ENCODE data around the gene MYO9B. TPM values are rescaled to one million over a fixed set of nuclear protein-coding genes. Genes with fewer than 3 reads are reported as not detected.
"Not testable (repeated sequence)": the region's sequence is repeated elsewhere in the genome, so short reads cannot be mapped to it uniquely, and the experiment has no call there.

MYO9B gene
- total and polyA plus RNA-seq, 2 donors: 28.2 to 103 TPM

DNA sequence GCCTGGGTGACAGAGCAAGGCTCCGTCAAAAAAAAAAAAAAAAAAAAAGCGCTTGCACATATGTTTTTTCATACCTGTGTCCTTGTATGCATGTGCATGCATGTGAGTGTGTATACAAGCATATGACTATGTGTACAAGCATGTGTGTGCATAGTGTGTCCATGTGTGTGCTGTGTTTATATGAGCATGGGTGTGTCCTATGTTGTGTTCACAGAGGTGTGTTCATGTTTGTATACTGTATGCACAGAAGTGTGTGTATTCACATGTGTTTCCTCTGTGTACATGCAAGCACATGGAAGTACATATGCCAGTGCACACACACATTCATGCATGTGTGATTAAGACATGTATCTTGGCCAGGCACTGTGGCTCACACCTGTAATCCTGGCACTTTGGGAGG is 17.1 kb downstream of the MYO9B start:
- H3K36me3 ChIP-seq (ENCODE audit: control insufficient read depth in 2 of 2, insufficient read depth in 2 of 2, low read length in 1 of 2): peaks cover 5 to 14% of the 10 kb centered on the region in 2 donors
- no peaks in the 10 kb centered on the region for H3K27me3 ChIP-seq (ENCODE audit: control insufficient read depth in 2 of 2, insufficient read depth in 1 of 2, low read length in 1 of 2)
- no peaks in the 10 kb centered on the region for H3K9me3 ChIP-seq (ENCODE audit: control insufficient read depth in 2 of 2, insufficient read depth in 1 of 2, low read length in 1 of 2)
- no peak overlapping the region for H3K27ac ChIP-seq (ENCODE audit: low read depth in 1 of 2, low read length in 1 of 2)
- no peak overlapping the region for H3K4me3 ChIP-seq (ENCODE audit: low read length in 2 of 2)
- no peak for DNase-seq (ENCODE audit: low read depth in 6 of 9, low spot score in 9 of 9)
- peaks cover 9 to 10% of the 10 kb centered on the region in 2 donors for H3K4me1 ChIP-seq (ENCODE audit: control insufficient read depth in 2 of 2, insufficient read depth in 2 of 2, low read length in 2 of 2)
- 98% methylated on average over 2 of the region's 2 CpGs for WGBS

DNA sequence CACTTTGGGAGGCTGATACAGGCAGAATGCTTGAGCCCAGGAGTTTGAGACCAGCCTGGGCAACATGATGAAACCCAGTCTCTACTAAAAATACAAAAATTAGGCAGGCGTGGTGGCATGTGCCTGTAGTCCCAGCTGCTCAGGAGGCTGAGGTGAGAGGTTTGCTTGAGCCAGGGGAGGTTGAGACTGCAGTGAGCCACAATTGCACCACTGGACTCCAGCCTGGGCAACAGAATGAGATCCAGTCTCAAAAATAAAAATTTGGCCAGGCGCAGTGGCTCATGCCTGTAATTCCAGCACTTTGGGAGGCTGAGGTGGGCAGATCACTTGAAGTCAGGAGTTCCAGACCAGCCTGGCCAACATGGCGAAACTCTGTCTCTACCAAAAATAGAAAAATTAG is 19.1 kb downstream of the MYO9B start:
- H3K4me3 ChIP-seq (ENCODE audit: low read length in 2 of 2); H3K27ac ChIP-seq (ENCODE audit: low read depth in 1 of 2, low read length in 1 of 2); H3K9me3 ChIP-seq (ENCODE audit: control insufficient read depth in 2 of 2, insufficient read depth in 1 of 2, low read length in 1 of 2); DNase-seq (ENCODE audit: low read depth in 6 of 9, low spot score in 9 of 9); H3K27me3 ChIP-seq (ENCODE audit: control insufficient read depth in 2 of 2, insufficient read depth in 1 of 2, low read length in 1 of 2): not testable (repeated sequence)
- Histone ChIP-seq H3K36me3 (ENCODE audit: control insufficient read depth in 2 of 2, insufficient read depth in 2 of 2, low read length in 1 of 2) (peaks cover 0 to 20% of the 10 kb centered on the region in 2 donors), H3K4me1 (ENCODE audit: control insufficient read depth in 2 of 2, insufficient read depth in 2 of 2, low read length in 2 of 2) (peaks cover 9 to 10% of the 10 kb centered on the region in 2 donors)
- WGBS: 98% methylated on average over 3 of the region's 3 CpGs

DNA sequence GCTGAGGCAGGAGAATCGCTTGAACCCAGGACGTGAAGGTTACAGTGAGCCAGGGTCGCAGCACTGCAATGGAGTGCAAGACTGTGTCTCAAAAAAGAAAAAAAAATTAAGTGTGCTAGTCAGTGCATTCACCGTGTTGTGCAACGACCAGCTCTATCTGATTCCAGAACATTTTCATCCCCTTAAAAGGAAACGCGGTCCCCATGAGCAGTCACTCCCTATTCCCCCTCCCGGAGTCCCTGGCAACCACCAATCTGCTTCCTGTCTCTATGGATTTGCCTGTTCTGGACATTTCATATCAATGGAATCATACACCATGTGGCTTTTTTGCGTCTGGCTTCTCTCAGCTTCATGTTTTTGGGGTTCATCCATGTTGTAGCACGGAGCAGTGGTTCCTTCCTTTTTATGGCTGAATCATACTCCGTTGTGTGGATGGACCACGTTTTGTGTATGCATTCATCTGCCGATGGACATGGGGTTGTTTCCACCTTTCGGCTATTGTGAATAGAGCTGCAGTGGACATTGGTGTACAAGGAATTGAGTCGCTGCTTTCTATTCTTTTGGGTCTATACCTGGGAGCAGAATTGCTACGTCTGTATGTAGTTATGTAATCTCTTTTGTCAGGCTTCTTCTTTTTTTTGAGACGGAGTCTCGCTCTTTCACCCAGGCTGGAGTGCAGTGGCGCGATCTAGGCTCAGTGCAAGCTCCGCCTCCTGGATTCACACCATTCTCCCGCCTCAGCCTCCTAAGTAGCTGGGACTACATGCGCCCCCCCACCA is 19.8 kb downstream of the MYO9B start:
- DNase-seq (ENCODE audit: low read depth in 6 of 9, low spot score in 9 of 9): no peak
- Histone ChIP-seq H3K9me3 (ENCODE audit: control insufficient read depth in 2 of 2, insufficient read depth in 1 of 2, low read length in 1 of 2) (no peaks in the 10 kb centered on the region), H3K27ac (ENCODE audit: low read depth in 1 of 2, low read length in 1 of 2) (no peak overlapping the region), H3K36me3 (ENCODE audit: control insufficient read depth in 2 of 2, insufficient read depth in 2 of 2, low read length in 1 of 2) (peaks cover 0 to 20% of the 10 kb centered on the region in 2 donors), H3K4me1 (ENCODE audit: control insufficient read depth in 2 of 2, insufficient read depth in 2 of 2, low read length in 2 of 2) (peaks cover 7 to 9% of the 10 kb centered on the region in 2 donors), H3K4me3 (ENCODE audit: low read length in 2 of 2) (no peak overlapping the region), H3K27me3 (ENCODE audit: control insufficient read depth in 2 of 2, insufficient read depth in 1 of 2, low read length in 1 of 2) (no peaks in the 10 kb centered on the region)
- WGBS: 97% methylated on average over 23 of the region's 23 CpGs

DNA sequence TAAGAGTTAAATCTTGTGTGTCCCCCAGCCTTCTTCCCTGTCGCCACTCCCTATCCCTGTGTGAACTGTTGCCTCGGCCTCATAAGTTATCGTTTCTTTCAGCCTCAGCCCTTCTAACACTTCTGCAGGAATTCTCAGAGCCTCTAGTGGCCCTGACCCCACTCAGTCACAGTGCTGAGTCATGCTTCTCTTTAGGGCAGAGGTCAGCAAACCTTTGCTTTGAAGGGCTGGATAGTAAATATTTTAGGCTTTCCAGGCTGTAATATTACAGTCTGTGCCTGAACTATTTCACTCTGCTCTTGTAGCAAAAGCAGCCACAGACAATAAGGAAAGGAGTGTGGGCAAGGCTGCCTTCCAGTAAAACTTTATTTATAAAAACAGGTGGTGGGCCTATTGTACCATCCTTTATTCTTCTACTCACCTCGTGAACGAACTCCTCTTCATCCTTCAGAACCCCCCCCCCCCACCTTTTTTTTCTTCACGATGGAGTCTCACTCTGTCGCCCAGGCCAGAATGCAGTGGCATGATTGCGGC is 22.1 kb downstream of the MYO9B start:
- H3K27me3 ChIP-seq (ENCODE audit: control insufficient read depth in 2 of 2, insufficient read depth in 1 of 2, low read length in 1 of 2): no peaks in the 10 kb centered on the region
- H3K4me1 ChIP-seq (ENCODE audit: control insufficient read depth in 2 of 2, insufficient read depth in 2 of 2, low read length in 2 of 2): no peaks in the 10 kb centered on the region
- H3K9me3 ChIP-seq (ENCODE audit: control insufficient read depth in 2 of 2, insufficient read depth in 1 of 2, low read length in 1 of 2): peaks cover 3 to 13% of the 10 kb centered on the region in 2 donors
- peaks cover 13 to 33% of the 10 kb centered on the region in 2 donors for H3K36me3 ChIP-seq (ENCODE audit: control insufficient read depth in 2 of 2, insufficient read depth in 2 of 2, low read length in 1 of 2)
- DNase-seq (ENCODE audit: low read depth in 6 of 9, low spot score in 9 of 9): no peak
- H3K27ac ChIP-seq (ENCODE audit: low read depth in 1 of 2, low read length in 1 of 2): no peak overlapping the region
- H3K4me3 ChIP-seq (ENCODE audit: low read length in 2 of 2): no peak overlapping the region
- WGBS: 89% methylated on average over 8 of the region's 8 CpGs

DNA sequence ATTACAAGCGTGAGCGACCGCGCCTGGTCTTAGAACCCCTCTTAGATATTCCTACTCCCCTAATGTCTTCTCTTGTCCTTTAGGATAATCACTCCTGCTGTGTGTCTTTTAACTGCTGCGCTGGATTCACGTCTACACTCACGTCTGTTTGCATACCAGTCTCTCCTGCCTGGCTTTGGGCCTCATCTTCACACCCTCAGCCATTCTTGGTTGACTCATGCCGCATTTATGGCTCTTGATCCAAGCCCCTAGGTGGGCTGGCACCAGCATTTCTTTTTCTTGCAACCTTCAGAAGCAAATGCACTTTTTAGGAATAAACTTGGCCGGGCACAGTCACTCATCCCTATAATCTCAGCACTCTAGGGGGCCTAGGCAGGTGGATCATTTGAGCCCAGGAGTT is 22.7 kb downstream of the MYO9B start:
- no peak for DNase-seq (ENCODE audit: low read depth in 6 of 9, low spot score in 9 of 9)
- 98% methylated on average over 9 of the region's 9 CpGs for WGBS
- Histone ChIP-seq H3K36me3 (ENCODE audit: control insufficient read depth in 2 of 2, insufficient read depth in 2 of 2, low read length in 1 of 2) (peaks cover 19 to 40% of the 10 kb centered on the region in 2 donors), H3K4me1 (ENCODE audit: control insufficient read depth in 2 of 2, insufficient read depth in 2 of 2, low read length in 2 of 2) (no peaks in the 10 kb centered on the region), H3K27ac (ENCODE audit: low read depth in 1 of 2, low read length in 1 of 2) (no peak overlapping the region), H3K9me3 (ENCODE audit: control insufficient read depth in 2 of 2, insufficient read depth in 1 of 2, low read length in 1 of 2) (peaks cover 3 to 20% of the 10 kb centered on the region in 2 donors), H3K27me3 (ENCODE audit: control insufficient read depth in 2 of 2, insufficient read depth in 1 of 2, low read length in 1 of 2) (no peaks in the 10 kb centered on the region), H3K4me3 (ENCODE audit: low read length in 2 of 2) (no peak overlapping the region)

DNA sequence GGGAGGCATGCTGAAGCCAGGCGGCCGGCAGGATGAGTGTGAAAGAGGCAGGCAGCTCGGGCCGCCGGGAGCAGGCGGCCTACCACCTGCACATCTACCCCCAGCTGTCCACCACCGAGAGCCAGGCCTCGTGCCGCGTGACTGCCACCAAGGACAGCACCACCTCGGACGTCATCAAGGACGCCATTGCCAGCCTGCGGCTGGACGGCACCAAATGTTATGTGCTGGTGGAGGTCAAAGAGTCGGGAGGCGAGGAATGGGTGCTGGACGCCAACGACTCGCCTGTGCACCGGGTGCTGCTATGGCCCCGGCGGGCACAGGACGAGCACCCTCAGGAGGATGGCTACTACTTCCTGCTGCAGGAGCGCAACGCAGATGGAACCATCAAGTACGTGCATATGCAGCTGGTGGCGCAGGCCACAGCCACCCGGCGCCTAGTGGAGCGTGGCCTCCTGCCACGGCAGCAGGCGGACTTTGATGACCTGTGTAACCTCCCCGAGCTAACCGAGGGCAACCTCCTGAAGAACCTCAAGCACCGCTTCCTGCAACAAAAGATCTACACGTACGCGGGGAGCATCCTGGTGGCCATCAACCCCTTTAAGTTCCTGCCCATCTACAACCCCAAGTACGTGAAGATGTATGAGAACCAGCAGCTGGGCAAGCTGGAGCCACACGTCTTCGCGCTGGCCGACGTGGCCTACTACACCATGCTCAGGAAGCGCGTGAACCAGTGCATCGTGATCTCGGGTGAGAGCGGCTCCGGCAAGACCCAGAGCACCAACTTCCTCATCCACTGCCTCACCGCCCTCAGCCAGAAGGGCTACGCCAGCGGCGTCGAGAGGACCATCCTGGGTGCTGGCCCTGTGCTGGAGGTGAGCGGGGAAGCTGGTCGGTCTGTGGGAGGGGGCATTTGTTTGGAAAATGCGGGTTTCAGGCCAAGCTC is 26.4 kb downstream of the MYO9B start:
- H3K36me3 ChIP-seq (ENCODE audit: control insufficient read depth in 2 of 2, insufficient read depth in 2 of 2, low read length in 1 of 2): peaks cover 40 to 56% of the 10 kb centered on the region in 2 donors
- no peak overlapping the region for H3K27ac ChIP-seq (ENCODE audit: low read depth in 1 of 2, low read length in 1 of 2)
- DNase-seq (ENCODE audit: low read depth in 6 of 9, low spot score in 9 of 9): no peak
- 97% methylated on average over 59 of the region's 59 CpGs for WGBS
- no peaks in the 10 kb centered on the region for H3K27me3 ChIP-seq (ENCODE audit: control insufficient read depth in 2 of 2, insufficient read depth in 1 of 2, low read length in 1 of 2)
- H3K9me3 ChIP-seq (ENCODE audit: control insufficient read depth in 2 of 2, insufficient read depth in 1 of 2, low read length in 1 of 2): peaks cover 3 to 22% of the 10 kb centered on the region in 2 donors
- no peak overlapping the region for H3K4me3 ChIP-seq (ENCODE audit: low read length in 2 of 2)
- H3K4me1 ChIP-seq (ENCODE audit: control insufficient read depth in 2 of 2, insufficient read depth in 2 of 2, low read length in 2 of 2): no peaks in the 10 kb centered on the region

DNA sequence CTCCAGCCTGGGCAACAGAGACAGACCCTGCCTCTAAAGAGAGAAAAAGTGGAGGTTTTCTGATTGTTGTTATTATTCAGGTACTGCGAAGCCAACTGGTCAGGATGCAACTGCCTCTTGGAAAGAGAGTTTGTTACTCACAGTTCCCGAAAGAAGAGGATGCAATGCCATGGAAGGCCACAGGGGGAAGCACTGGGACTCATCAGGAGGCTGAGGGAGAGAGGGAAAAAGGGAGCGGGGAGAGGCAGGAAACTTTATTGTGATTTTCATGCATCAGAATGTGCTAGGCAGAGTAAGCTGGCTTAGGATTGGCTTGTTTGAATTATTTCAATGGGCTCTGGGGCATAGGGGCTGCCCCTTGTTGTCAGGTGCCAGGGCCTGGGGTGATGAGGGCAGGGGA is 27.6 kb downstream of the MYO9B start:
- no peak overlapping the region for H3K4me3 ChIP-seq (ENCODE audit: low read length in 2 of 2)
- H3K27ac ChIP-seq (ENCODE audit: low read depth in 1 of 2, low read length in 1 of 2): no peak overlapping the region
- no peaks in the 10 kb centered on the region for H3K27me3 ChIP-seq (ENCODE audit: control insufficient read depth in 2 of 2, insufficient read depth in 1 of 2, low read length in 1 of 2)
- DNase-seq (ENCODE audit: low read depth in 6 of 9, low spot score in 9 of 9): no peak
- peaks cover 3 to 22% of the 10 kb centered on the region in 2 donors for H3K9me3 ChIP-seq (ENCODE audit: control insufficient read depth in 2 of 2, insufficient read depth in 1 of 2, low read length in 1 of 2)
- H3K36me3 ChIP-seq (ENCODE audit: control insufficient read depth in 2 of 2, insufficient read depth in 2 of 2, low read length in 1 of 2): peaks cover 45 to 67% of the 10 kb centered on the region in 2 donors
- 83% methylated on average over 3 of the region's 3 CpGs for WGBS
- no peaks in the 10 kb centered on the region for H3K4me1 ChIP-seq (ENCODE audit: control insufficient read depth in 2 of 2, insufficient read depth in 2 of 2, low read length in 2 of 2)

DNA sequence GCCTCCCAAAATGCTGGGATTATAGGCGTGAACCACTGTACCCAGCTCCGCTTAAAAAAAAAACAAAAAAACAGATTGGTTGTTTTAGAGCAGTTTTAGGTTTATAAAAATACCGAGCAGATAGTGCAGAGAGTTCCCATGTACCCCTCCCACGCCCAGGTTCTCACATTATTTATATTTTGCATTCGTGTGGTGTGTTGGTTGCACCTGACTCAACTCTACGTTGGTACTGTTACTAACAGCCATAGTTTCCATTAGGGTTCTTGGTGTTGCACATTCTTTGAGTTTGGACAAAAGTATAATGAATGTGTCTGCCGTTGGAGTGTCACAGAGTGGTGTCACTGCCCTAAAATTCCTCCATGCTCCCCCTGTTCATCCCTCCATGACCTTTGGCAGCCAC is 29.1 kb downstream of the MYO9B start:
- H3K27me3 ChIP-seq (ENCODE audit: control insufficient read depth in 2 of 2, insufficient read depth in 1 of 2, low read length in 1 of 2): no peaks in the 10 kb centered on the region
- no peak overlapping the region for H3K27ac ChIP-seq (ENCODE audit: low read depth in 1 of 2, low read length in 1 of 2)
- H3K9me3 ChIP-seq (ENCODE audit: control insufficient read depth in 2 of 2, insufficient read depth in 1 of 2, low read length in 1 of 2): peaks cover 3 to 22% of the 10 kb centered on the region in 2 donors
- H3K4me1 ChIP-seq (ENCODE audit: control insufficient read depth in 2 of 2, insufficient read depth in 2 of 2, low read length in 2 of 2): no peaks in the 10 kb centered on the region
- H3K36me3 ChIP-seq (ENCODE audit: control insufficient read depth in 2 of 2, insufficient read depth in 2 of 2, low read length in 1 of 2): peaks cover 45 to 65% of the 10 kb centered on the region in 2 donors
- H3K4me3 ChIP-seq (ENCODE audit: low read length in 2 of 2): no peak overlapping the region
- 97% methylated on average over 7 of the region's 7 CpGs for WGBS
- DNase-seq (ENCODE audit: low read depth in 6 of 9, low spot score in 9 of 9): no peak

DNA sequence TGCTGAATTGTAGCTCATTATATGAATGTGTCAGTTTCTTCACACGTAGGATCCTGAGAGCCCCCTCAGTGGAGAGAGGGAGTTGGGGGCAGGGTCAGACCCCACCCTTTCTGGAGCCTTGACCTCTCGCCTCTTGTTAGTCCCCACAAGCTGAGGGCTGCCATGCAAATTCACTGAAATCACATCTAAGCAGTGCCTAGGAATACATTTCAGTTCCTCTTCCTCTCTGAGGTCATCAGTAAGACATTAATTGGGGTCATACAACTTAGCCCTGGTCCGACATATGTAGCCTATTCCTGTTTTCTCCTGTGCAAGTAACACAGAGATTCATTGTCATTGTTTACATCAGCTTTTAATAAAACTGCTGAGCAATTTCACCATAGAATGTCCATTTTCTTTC is 30.0 kb downstream of the MYO9B start:
- H3K27ac ChIP-seq (ENCODE audit: low read depth in 1 of 2, low read length in 1 of 2): no peak overlapping the region
- DNase-seq (ENCODE audit: low read depth in 6 of 9, low spot score in 9 of 9): no peak
- H3K4me1 ChIP-seq (ENCODE audit: control insufficient read depth in 2 of 2, insufficient read depth in 2 of 2, low read length in 2 of 2): peaks cover 0 to 6% of the 10 kb centered on the region in 2 donors
- 97% methylated on average over 3 of the region's 3 CpGs for WGBS
- no peak overlapping the region for H3K4me3 ChIP-seq (ENCODE audit: low read length in 2 of 2)
- peaks cover 3 to 22% of the 10 kb centered on the region in 2 donors for H3K9me3 ChIP-seq (ENCODE audit: control insufficient read depth in 2 of 2, insufficient read depth in 1 of 2, low read length in 1 of 2)
- H3K36me3 ChIP-seq (ENCODE audit: control insufficient read depth in 2 of 2, insufficient read depth in 2 of 2, low read length in 1 of 2): peaks cover 52 to 72% of the 10 kb centered on the region in 2 donors
- no peaks in the 10 kb centered on the region for H3K27me3 ChIP-seq (ENCODE audit: control insufficient read depth in 2 of 2, insufficient read depth in 1 of 2, low read length in 1 of 2)

Measured in thymus (tissue), 11 donors.